Esophagus squamous epithelium (tissue), 5 donors: Measurements from ENCODE around the gene F7. TPM values are rescaled to one million over a fixed set of nuclear protein-coding genes. Genes with fewer than 3 reads are reported as not detected.

Source experiments
- DNase-seq: peaks from one replicate; lab custom pipeline; 2025; lab: John Stamatoyannopoulos, UW
- H3K27ac ChIP-seq, 4 donors: fragments of 200-600 bp; sonication (generic); one replicate each; pipeline ENCODE4 v1.5.1; 2016 to 2019; ENCODE audit warnings: mild to moderate bottlenecking in 1 of 4
- H3K27me3 ChIP-seq, 4 donors: fragments of 200-600 bp; sonication (generic); 1 replicate in 3 of 4; 2 replicates in 1 of 4; pipeline versions ENCODE4 v1.5.1 to v1.6.0; 2017 to 2021; ENCODE audit warnings: antibody characterized with exemption in 1 of 4
- H3K36me3 ChIP-seq, 3 donors: fragments of 200-600 bp; sonication (generic); one replicate each; pipeline ENCODE4 v1.5.1; 2016 to 2019
- H3K4me1 ChIP-seq, 3 donors: fragments of 200-600 bp; sonication (generic); one replicate each; pipeline ENCODE4 v1.5.1; 2017 to 2019
- H3K4me3 ChIP-seq, 4 donors: fragments of 200-600 bp; sonication (generic); 1 replicate in 3 of 4; 2 replicates in 1 of 4; pipeline ENCODE4 v1.5.1; 2016 to 2019; ENCODE audit warnings: mild to moderate bottlenecking in 2 of 4, moderate library complexity in 1 of 4
- H3K9me3 ChIP-seq, 3 donors: fragments of 200-600 bp; sonication (generic); one replicate each; pipeline ENCODE4 v1.5.1; 2016 to 2019
- POLR2A ChIP-seq, 4 donors: fragments of 450-650 bp; IDR thresholded peaks; one replicate each; pipeline ENCODE4 v1.6.1; 2017; ENCODE audit warnings: antibody characterized with exemption in 4 of 4, mild to moderate bottlenecking in 4 of 4, moderate library complexity in 3 of 4
- WGBS, 2 donors: methylation state at CpG; one replicate each; pipeline ENCODE4 v1.1.5; 2018; 5-methylcytosine and 5-hydroxymethylcytosine counted together
- intact Hi-C: fragments of 100-400 bp; cut with DNase I; formaldehyde crosslinking; loops from one replicate; pipeline ENCODE4 v1.15.0; 2022
- total RNA-seq, 4 donors: library from RNA; depleted of rRNA; stranded (reverse); fragments of >200 nt; gene quantifications; one replicate each; pipeline ENCODE4 v1.1.0, GENCODE V29; 2016
- TF ChIP-seq, protein P1 (sequence below), 6 experiments: fragments of 450-650 bp in 4 of 6; fragments of 200-600 bp in 2 of 6; sonication (generic) in 2 of 6; IDR thresholded peaks; one replicate each; pipeline ENCODE4 v1.5.1; 2016 to 2019; ENCODE audit warnings: antibody characterized with exemption in 6 of 6, mild to moderate bottlenecking in 4 of 6, moderate library complexity in 4 of 6
- donor health status: DM: yes; HTN: yes; CAD: no.

Gene F7
- total RNA-seq, 4 donors from 2014 or later: not detected

DNA sequence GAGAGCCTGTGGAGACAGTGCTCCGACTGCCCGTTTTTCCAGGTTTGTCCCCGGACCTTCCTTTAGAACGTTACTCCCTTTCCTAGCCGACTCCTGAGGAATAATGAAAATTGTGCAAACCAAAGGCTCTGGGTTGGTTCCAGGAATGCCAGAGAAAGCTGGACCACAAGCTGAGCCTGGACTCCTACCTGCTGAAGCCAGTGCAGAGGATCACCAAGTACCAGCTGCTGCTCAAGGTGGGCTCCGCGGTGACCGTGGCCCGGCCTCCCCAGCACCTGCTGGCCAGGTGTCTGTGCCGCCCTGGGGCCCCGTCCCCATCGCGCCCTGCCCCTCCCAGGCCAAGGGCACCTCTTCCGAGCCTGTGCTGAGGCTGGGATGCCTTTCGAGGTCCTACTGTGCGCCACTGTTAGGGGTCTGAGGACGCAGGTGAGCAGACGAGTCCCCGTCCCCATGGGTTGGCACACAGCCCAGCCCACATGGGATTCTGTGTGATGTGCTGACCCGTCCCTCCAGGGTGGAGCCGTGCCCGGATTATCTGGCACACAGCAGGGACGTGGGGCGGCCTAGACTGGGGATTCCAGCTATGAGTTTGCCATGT lies 20.5 kb upstream of the F7 start:
- intact Hi-C loops: no loop called here

DNA sequence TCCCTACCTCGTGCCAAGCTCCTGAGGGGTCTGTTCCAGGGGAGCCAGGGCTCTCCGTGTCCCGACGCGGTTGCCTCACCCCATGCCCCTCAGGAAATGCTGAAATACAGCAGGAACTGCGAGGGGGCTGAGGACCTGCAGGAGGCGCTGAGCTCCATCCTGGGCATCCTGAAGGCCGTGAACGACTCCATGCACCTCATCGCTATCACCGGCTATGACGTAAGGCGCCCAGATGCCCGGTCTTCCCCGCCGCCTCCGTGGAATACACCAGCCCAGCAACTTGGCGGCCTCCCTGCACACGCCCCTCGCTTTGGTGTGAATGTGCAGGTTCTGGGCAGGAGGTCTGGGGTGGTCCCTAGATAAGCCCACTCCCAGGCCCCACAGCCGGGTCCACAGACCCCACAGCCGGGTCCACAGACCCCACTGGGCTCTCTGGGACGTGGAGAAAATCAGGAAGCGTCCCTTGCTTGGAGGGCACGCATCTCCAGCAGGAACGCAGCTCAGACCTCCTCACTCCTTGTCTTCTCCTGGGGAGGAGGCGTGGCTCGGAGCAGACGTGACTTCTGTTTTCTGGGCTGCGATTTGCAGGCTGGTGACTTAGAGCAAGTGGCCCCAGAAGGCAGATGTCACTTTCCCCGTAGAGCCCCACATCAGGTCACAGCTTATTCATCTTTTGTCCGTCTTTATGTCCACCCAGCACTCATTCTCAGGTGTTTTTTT lies 19.4 kb upstream of the F7 start:
- DNase-seq: no peak
- H3K27ac ChIP-seq: no peak overlapping the region
- WGBS, 2 donors: 82 to 86% methylated on average over 18 to 21 of the region's 32 CpGs
- H3K4me3 ChIP-seq: no peak overlapping the region
- H3K36me3 ChIP-seq: peaks cover 0 to 80% (median 0%) of the 10 kb centered on the region in 3 donors
- H3K4me1 ChIP-seq: peaks cover 0 to 12% (median 0%) of the 10 kb centered on the region in 3 donors
- H3K9me3 ChIP-seq: no peaks in the 10 kb centered on the region
- intact Hi-C loops: no loop called here
- H3K27me3 ChIP-seq: no peaks in the 10 kb centered on the region
- no peak for TF ChIP-seq POLR2A (IDR thresholded peaks at IDR 0.05)
- TF ChIP-seq, protein P1, sequence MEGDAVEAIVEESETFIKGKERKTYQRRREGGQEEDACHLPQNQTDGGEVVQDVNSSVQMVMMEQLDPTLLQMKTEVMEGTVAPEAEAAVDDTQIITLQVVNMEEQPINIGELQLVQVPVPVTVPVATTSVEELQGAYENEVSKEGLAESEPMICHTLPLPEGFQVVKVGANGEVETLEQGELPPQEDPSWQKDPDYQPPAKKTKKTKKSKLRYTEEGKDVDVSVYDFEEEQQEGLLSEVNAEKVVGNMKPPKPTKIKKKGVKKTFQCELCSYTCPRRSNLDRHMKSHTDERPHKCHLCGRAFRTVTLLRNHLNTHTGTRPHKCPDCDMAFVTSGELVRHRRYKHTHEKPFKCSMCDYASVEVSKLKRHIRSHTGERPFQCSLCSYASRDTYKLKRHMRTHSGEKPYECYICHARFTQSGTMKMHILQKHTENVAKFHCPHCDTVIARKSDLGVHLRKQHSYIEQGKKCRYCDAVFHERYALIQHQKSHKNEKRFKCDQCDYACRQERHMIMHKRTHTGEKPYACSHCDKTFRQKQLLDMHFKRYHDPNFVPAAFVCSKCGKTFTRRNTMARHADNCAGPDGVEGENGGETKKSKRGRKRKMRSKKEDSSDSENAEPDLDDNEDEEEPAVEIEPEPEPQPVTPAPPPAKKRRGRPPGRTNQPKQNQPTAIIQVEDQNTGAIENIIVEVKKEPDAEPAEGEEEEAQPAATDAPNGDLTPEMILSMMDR (IDR thresholded peaks at IDR 0.05): no peak

More for the DNA sequence above, 20.5 kb upstream of the F7 start:
- Histone ChIP-seq H3K9me3 (no peaks in the 10 kb centered on the region), H3K27ac (no peak overlapping the region), H3K36me3 (peaks cover 0 to 74% (median 0%) of the 10 kb centered on the region in 3 donors), H3K4me3 (no peak overlapping the region), H3K27me3 (no peaks in the 10 kb centered on the region), H3K4me1 (peaks cover 0 to 12% (median 0%) of the 10 kb centered on the region in 3 donors)
- 83 to 95% methylated on average over 5 to 9 of the region's 24 CpGs for WGBS, 2 donors
- DNase-seq: no peak
- no peak for TF ChIP-seq POLR2A (IDR thresholded peaks at IDR 0.05)
- TF ChIP-seq, protein P1 (IDR thresholded peaks at IDR 0.05): no peak

DNA sequence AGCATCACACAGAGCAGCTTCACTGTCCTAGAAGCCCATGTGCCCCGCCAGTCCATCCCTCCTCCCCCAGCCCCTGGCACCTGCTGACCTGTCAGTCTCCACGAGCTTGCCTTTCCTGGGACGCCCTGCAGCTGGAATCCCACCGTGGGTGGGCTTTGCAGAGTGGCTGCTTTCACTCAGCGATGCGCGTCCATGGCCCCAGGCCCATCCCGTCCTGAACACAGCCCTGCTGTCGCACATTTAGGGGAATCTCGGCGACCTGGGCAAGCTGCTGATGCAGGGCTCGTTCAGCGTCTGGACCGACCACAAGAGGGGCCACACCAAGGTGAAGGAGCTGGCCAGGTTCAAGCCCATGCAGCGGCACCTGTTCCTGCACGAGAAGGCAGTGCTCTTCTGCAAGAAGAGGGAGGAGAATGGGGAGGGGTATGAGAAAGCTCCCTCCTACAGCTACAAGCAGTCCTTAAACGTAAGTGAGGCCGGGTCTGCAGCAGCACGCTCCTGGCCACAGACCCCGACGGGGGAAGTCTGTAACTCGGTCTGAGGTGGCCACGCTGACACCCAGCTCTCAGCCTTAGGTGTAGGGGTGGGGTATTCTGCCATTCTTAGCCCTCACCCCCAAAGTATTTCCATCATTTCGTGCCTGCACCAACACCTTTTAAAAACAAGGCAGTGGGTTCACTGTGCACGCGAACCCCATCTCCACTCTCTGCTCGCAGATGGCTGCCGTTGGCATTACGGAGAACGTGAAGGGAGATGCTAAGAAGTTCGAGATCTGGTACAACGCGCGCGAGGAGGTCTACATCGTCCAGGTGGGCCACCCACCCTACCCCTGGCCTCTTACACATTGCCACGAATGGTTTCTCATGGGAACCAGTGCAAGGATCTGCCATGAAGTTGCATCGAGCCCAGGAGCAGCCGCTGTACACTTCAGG lies 18.3 kb upstream of the F7 start:
- 89 to 92% methylated on average over 16 to 19 of the region's 39 CpGs for WGBS, 2 donors
- Histone ChIP-seq H3K36me3 (peaks cover 0 to 78% (median 0%) of the 10 kb centered on the region in 3 donors), H3K27me3 (no peaks in the 10 kb centered on the region), H3K4me3 (no peak overlapping the region), H3K9me3 (no peaks in the 10 kb centered on the region), H3K4me1 (peaks cover 0 to 12% (median 0%) of the 10 kb centered on the region in 3 donors), H3K27ac (no peak overlapping the region)
- TF ChIP-seq, protein P1 (IDR thresholded peaks at IDR 0.05): no peak
- no peak for TF ChIP-seq POLR2A (IDR thresholded peaks at IDR 0.05)
- DNase-seq: no peak
- intact Hi-C loops: no loop called here

DNA sequence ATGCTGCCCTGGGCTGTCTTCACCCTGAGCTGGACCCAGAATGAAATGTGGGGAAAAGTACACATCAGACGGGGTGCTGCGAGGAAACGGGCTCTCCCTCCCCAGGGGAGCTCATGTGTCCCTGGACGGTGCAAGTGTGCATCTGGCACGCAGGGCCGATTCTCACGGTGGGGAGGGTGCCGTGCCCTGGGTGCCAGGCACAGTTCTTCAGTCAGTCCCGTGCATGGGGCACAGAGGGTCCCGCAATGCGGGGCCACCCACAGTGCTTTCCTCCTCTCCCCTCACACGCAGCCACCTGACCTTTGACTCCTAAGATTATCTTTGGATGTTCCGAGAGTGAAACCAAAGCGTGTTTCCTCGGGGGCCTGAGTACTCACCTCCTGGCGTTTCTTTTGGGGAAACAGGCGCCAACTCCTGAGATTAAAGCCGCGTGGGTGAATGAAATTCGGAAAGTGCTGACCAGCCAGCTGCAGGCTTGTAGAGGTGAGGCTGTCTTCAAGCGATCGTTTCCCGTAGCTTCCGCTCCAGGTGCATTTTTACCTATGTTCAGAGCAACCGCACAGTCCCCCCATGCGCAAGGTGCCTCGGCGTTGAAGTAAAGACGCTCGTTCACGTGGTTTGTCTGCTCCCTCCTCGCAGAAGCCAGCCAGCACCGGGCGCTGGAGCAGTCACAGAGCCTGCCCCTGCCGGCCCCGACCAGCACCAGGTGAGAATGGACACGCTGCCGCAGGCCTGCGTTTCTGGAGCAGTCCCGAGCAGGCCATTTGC lies 17.5 kb upstream of the F7 start:
- H3K27me3 ChIP-seq: no peaks in the 10 kb centered on the region
- no peak overlapping the region for H3K4me3 ChIP-seq
- TF ChIP-seq, protein P1 (IDR thresholded peaks at IDR 0.05): no peak
- TF ChIP-seq POLR2A (IDR thresholded peaks at IDR 0.05): no peak
- intact Hi-C loops: no loop called here
- peaks cover 0 to 70% (median 0%) of the 10 kb centered on the region in 3 donors for H3K36me3 ChIP-seq
- DNase-seq: no peak
- no peaks in the 10 kb centered on the region for H3K9me3 ChIP-seq
- no peak overlapping the region for H3K27ac ChIP-seq
- peaks cover 0 to 8% (median 0%) of the 10 kb centered on the region in 3 donors for H3K4me1 ChIP-seq
- WGBS, 2 donors: 84 to 89% methylated on average over 24 to 36 of the region's 40 CpGs
